SU-DHL-6 (cell line): ENCODE measurements around the gene DNAL1.

ENCODE experiments used
- H2AFZ ChIP-seq: fragments of 200-600 bp; sonication (generic); 2 replicates; pipeline ENCODE4 v1.6.1; 2014; ENCODE audit warnings: low read depth, mild to moderate bottlenecking, moderate library complexity, mixed read lengths, antibody characterized with exemption, low read length; ENCODE audit not compliant: severe bottlenecking
- H3F3A ChIP-seq: fragments of 200-600 bp; shearing (Covaris generic); 2 replicates; pipeline ENCODE4 v1.6.0; 2016; ENCODE audit warnings: antibody characterized with exemption, mild to moderate bottlenecking; ENCODE audit not compliant: insufficient read depth
- H3K27ac ChIP-seq: fragments of 200-600 bp; sonication (generic); 2 replicates; pipeline ENCODE4 v1.5.1; 2016; ENCODE audit warnings: low read depth, mild to moderate bottlenecking, low read length, moderate library complexity, mixed read lengths
- H3K27me3 ChIP-seq: fragments of 200-600 bp; sonication (generic), shearing (Covaris generic); 2 replicates; pipeline ENCODE4 v1.6.0; 2014; ENCODE audit warnings: mild to moderate bottlenecking, low read length
- H3K36me3 ChIP-seq: fragments of 200-600 bp; sonication (generic); 2 replicates; pipeline ENCODE4 v1.6.1; 2014; ENCODE audit warnings: mild to moderate bottlenecking, low read length, mixed read lengths
- H3K4me2 ChIP-seq: fragments of 300-600, 200-600 bp; shearing (Covaris generic), sonication (generic); 2 replicates; pipeline ENCODE4 v1.6.0; 2014; ENCODE audit warnings: low read length, low read depth, mild to moderate bottlenecking; ENCODE audit not compliant: poor library complexity, severe bottlenecking
- H3K4me3 ChIP-seq: fragments of 200-600 bp; sonication (generic); 2 replicates; pipeline ENCODE4 v1.5.1; 2014; ENCODE audit warnings: antibody characterized with exemption, low read length, mild to moderate bottlenecking, mixed read lengths; ENCODE audit not compliant: insufficient read depth, poor library complexity, severe bottlenecking
- H3K79me2 ChIP-seq: fragments of 200-600 bp; sonication (generic); 2 replicates; pipeline ENCODE4 v1.6.1; 2014; ENCODE audit warnings: mild to moderate bottlenecking, low read length, moderate library complexity; ENCODE audit not compliant: insufficient read depth
- H3K9ac ChIP-seq: fragments of 200-600 bp; sonication (generic); 2 replicates; pipeline ENCODE4 v1.7.0; 2014; ENCODE audit warnings: mild to moderate bottlenecking, low read length
- H3K9me2 ChIP-seq: fragments of 200-600 bp; sonication (generic); replicated peaks from 2 replicates; pipeline ENCODE4 v1.6.1; 2014; ENCODE audit warnings: low read length; ENCODE audit not compliant: insufficient read depth
- H3K9me3 ChIP-seq: fragments of 200-600 bp; sonication (generic); 2 replicates; pipeline ENCODE4 v1.6.1; 2014; ENCODE audit warnings: low read length, mixed read lengths; ENCODE audit not compliant: insufficient read depth
- H4K20me1 ChIP-seq: fragments of 200-600 bp; sonication (generic); 2 replicates; pipeline ENCODE4 v1.6.1; 2014; ENCODE audit warnings: low read depth, mild to moderate bottlenecking, antibody characterized with exemption, low read length, moderate library complexity, mixed read lengths
- CTCF ChIP-seq: fragments of 200-600 bp; sonication (generic); IDR thresholded peaks from one replicate; pipeline ENCODE4 v1.5.1; 2017; ENCODE audit warnings: antibody characterized with exemption, mild to moderate bottlenecking, low read length, moderate library complexity; ENCODE audit not compliant: insufficient read depth, poor library complexity, severe bottlenecking
- EZH2phosphoT487 ChIP-seq: fragments of 200-600 bp; sonication (generic), shearing (Covaris generic); conservative IDR thresholded peaks from 2 replicates; pipeline ENCODE4 v1.6.1; 2018; ENCODE audit warnings: mild to moderate bottlenecking, antibody characterized with exemption, low read length, moderate library complexity, mixed read lengths

The DNAL1 gene

GRCh38 chr14:73741876-73742519, 97.2 kb downstream of the DNAL1 start:
- H3K9ac ChIP-seq = peak overlapping the region; percentile 49
- H2AFZ ChIP-seq = no peak overlapping the region
- H3K9me3 ChIP-seq = no peaks in the 10 kb centered on the region
- H3F3A ChIP-seq = 0 out of 2 replicates have a peak, but pooled peaks cover 9% of the 10 kb centered on the region
- H3K79me2 ChIP-seq = peaks cover 95% of the 10 kb centered on the region
- H3K27me3 ChIP-seq = no peaks in the 10 kb centered on the region
- H3K27ac ChIP-seq = peak overlapping the region; percentile 84
- TF ChIP-seq EZH2phosphoT487 (no peak), CTCF (no peak)
- peak overlapping the region; percentile 58 for H3K4me2 ChIP-seq
- H3K36me3 ChIP-seq = peaks cover 1% of the 10 kb centered on the region; the same call in 1 of the 2 replicates
- no peaks in the 10 kb centered on the region for H3K9me2 ChIP-seq
- H3K4me3 ChIP-seq = no peak overlapping the region
- peaks cover 5% of the 10 kb centered on the region; the same call in 1 of the 2 replicates for H4K20me1 ChIP-seq

GRCh38 chr14:73742520-73743238, 97.9 kb downstream of the DNAL1 start:
- Histone ChIP-seq H3K27ac (peak overlapping the region; percentile 84), H3K4me3 (peak overlapping the region; percentile 4), H4K20me1 (peaks cover 7% of the 10 kb centered on the region; the same call in 1 of the 2 replicates), H3K36me3 (no peaks in the 10 kb centered on the region), H3K9me3 (no peaks in the 10 kb centered on the region), H3F3A (0 out of 2 replicates have a peak, but pooled peaks cover 9% of the 10 kb centered on the region), H3K9me2 (no peaks in the 10 kb centered on the region), H2AFZ (no peak overlapping the region), H3K27me3 (no peaks in the 10 kb centered on the region), H3K79me2 (peaks cover 95% of the 10 kb centered on the region), H3K9ac (peak overlapping the region; percentile 49), H3K4me2 (peak overlapping the region; percentile 58)
- no peak for TF ChIP-seq EZH2phosphoT487
- no peak for TF ChIP-seq CTCF

- Histone ChIP-seq H3K9ac (peak overlapping the region; percentile 49), H3K4me3 (peak overlapping the region; percentile 4), H2AFZ (no peak overlapping the region), H3K79me2 (peaks cover 100% of the 10 kb centered on the region), H3F3A (0 out of 2 replicates have a peak, but pooled peaks cover 13% of the 10 kb centered on the region), H3K4me2 (peak overlapping the region; percentile 58), H3K27me3 (no peaks in the 10 kb centered on the region), H4K20me1 (peaks cover 11% of the 10 kb centered on the region; the same call in 1 of the 2 replicates), H3K36me3 (no peaks in the 10 kb centered on the region), H3K9me2 (no peaks in the 10 kb centered on the region), H3K9me3 (no peaks in the 10 kb centered on the region), H3K27ac (peak overlapping the region; percentile 84)
- no peak for TF ChIP-seq CTCF
- TF ChIP-seq EZH2phosphoT487 = no peak
These were observed 98.7 kb downstream of the DNAL1 start for GRCh38 chr14:73743431-73743931.
